Mesenchymal stem cell (in vitro differentiated cells and primary cell): ENCODE results near the gene GRK6.

Experiments
- DNase-seq: peaks from one replicate; pipeline ENCODE4 v3.0.0-alpha.2; 2013
- H2AFZ ChIP-seq: one replicate; pipeline ENCODE4 v1.6.1; 2013; ENCODE audit warnings: low read depth, mild to moderate bottlenecking, control low read depth, inconsistent platforms, low read length, moderate library complexity
- H2AK5ac ChIP-seq: 2 replicates; pipeline ENCODE4 v1.6.1; 2013; ENCODE audit warnings: low read length, moderate library complexity, mild to moderate bottlenecking, inconsistent platforms; ENCODE audit not compliant: severe bottlenecking
- H2BK120ac ChIP-seq: one replicate; pipeline ENCODE4 v1.6.1; 2013; ENCODE audit warnings: low read depth, mild to moderate bottlenecking, inconsistent platforms, low read length, moderate library complexity
- H2BK12ac ChIP-seq, 2 experiments: one replicate each; pipeline ENCODE4 v1.6.1; 2013; ENCODE audit warnings: inconsistent platforms in 2 of 2, low read length in 2 of 2, mild to moderate bottlenecking in 2 of 2, moderate library complexity in 2 of 2, control low read depth in 1 of 2
- H2BK15ac ChIP-seq: one replicate; pipeline ENCODE4 v1.6.1; 2013; ENCODE audit warnings: mild to moderate bottlenecking, low read depth, inconsistent platforms; ENCODE audit not compliant: poor library complexity, severe bottlenecking
- H2BK5ac ChIP-seq: 2 replicates; pipeline ENCODE4 v1.6.1; 2013; ENCODE audit warnings: low read depth, mild to moderate bottlenecking, low read length, control low read depth, inconsistent platforms; ENCODE audit not compliant: poor library complexity, severe bottlenecking
- H3K14ac ChIP-seq, 2 experiments: one replicate each; pipeline ENCODE4 v1.6.1; 2013; ENCODE audit warnings: inconsistent platforms in 2 of 2, low read length in 2 of 2, control low read depth in 1 of 2, mild to moderate bottlenecking in 1 of 2, moderate library complexity in 1 of 2
- H3K18ac ChIP-seq, 2 experiments: one replicate each; pipeline ENCODE4 v1.6.1; 2013; ENCODE audit warnings: inconsistent platforms in 2 of 2, low read length in 2 of 2, control low read depth in 1 of 2, low read depth in 1 of 2, mild to moderate bottlenecking in 1 of 2
- H3K23ac ChIP-seq, 2 experiments: one replicate each; pipeline ENCODE4 v1.6.1; 2013; ENCODE audit warnings: inconsistent platforms in 2 of 2, low read length in 2 of 2, mild to moderate bottlenecking in 2 of 2, moderate library complexity in 2 of 2, control low read depth in 1 of 2
- H3K27ac ChIP-seq: 2 replicates; pipeline ENCODE4 v1.5.1; 2013; ENCODE audit warnings: mild to moderate bottlenecking, moderate library complexity, low read length, control low read depth, inconsistent platforms; ENCODE audit not compliant: poor library complexity, severe bottlenecking
- H3K27me3 ChIP-seq, 2 experiments: 2 replicates each; pipeline versions ENCODE4 v1.6.1 to v1.7.0; 2013; ENCODE audit warnings: low read length in 2 of 2, mild to moderate bottlenecking in 2 of 2, moderate library complexity in 2 of 2, control low read depth in 1 of 2, inconsistent platforms in 1 of 2; ENCODE audit not compliant: control insufficient read depth in 1 of 2, insufficient read depth in 1 of 2
- H3K36me3 ChIP-seq, 2 experiments: 2 replicates each; pipeline versions ENCODE4 v1.6.1 to v1.7.0; 2013; ENCODE audit warnings: low read length in 2 of 2, control low read depth in 1 of 2, inconsistent platforms in 1 of 2, low read depth in 1 of 2, mild to moderate bottlenecking in 1 of 2; ENCODE audit not compliant: insufficient read depth in 2 of 2, control insufficient read depth in 1 of 2
- H3K4ac ChIP-seq, 2 experiments: one replicate each; pipeline ENCODE4 v1.6.1; 2013; ENCODE audit warnings: inconsistent platforms in 2 of 2, low read length in 2 of 2, mild to moderate bottlenecking in 2 of 2, moderate library complexity in 2 of 2, control low read depth in 1 of 2, low read depth in 1 of 2
- H3K4me1 ChIP-seq: 2 replicates; pipeline ENCODE4 v1.6.1; 2013; ENCODE audit warnings: low read depth, low read length, control low read depth; ENCODE audit not compliant: control insufficient read depth, insufficient read depth
- H3K4me2 ChIP-seq: 2 replicates; pipeline ENCODE4 v1.6.1; 2013; ENCODE audit warnings: low read length, mild to moderate bottlenecking, inconsistent platforms; ENCODE audit not compliant: poor library complexity, severe bottlenecking
- H3K4me3 ChIP-seq, 2 experiments: 2 replicates each; pipeline versions ENCODE4 v1.5.1 to v1.7.0; 2013; ENCODE audit warnings: low read length in 2 of 2, mild to moderate bottlenecking in 2 of 2, control low read depth in 1 of 2, low read depth in 1 of 2; ENCODE audit not compliant: insufficient read depth in 1 of 2
- H3K79me1 ChIP-seq: replicated peaks from 2 replicates; pipeline ENCODE4 v1.6.1; 2013; ENCODE audit warnings: mild to moderate bottlenecking, control low read depth, low read length, inconsistent platforms; ENCODE audit not compliant: poor library complexity, severe bottlenecking
- H3K9ac ChIP-seq: 2 replicates; pipeline ENCODE4 v1.7.0; 2013; ENCODE audit warnings: mild to moderate bottlenecking, low read length, moderate library complexity
- H3K9me3 ChIP-seq: 2 replicates; pipeline ENCODE4 v1.7.0; 2013; ENCODE audit warnings: mild to moderate bottlenecking, low read length; ENCODE audit not compliant: control insufficient read depth
- H4K8ac ChIP-seq: one replicate; pipeline ENCODE4 v1.6.1; 2013; ENCODE audit warnings: inconsistent platforms, mild to moderate bottlenecking, low read length, moderate library complexity
- H4K91ac ChIP-seq: one replicate; pipeline ENCODE4 v1.6.1; 2013; ENCODE audit warnings: mild to moderate bottlenecking, low read length, inconsistent platforms
- WGBS: methylation state at CpG from one replicate; pipeline ENCODE4 v1.1.7; 2013; ENCODE audit warnings: mixed read lengths; 5-methylcytosine and 5-hydroxymethylcytosine counted together

Gene GRK6

DNA sequence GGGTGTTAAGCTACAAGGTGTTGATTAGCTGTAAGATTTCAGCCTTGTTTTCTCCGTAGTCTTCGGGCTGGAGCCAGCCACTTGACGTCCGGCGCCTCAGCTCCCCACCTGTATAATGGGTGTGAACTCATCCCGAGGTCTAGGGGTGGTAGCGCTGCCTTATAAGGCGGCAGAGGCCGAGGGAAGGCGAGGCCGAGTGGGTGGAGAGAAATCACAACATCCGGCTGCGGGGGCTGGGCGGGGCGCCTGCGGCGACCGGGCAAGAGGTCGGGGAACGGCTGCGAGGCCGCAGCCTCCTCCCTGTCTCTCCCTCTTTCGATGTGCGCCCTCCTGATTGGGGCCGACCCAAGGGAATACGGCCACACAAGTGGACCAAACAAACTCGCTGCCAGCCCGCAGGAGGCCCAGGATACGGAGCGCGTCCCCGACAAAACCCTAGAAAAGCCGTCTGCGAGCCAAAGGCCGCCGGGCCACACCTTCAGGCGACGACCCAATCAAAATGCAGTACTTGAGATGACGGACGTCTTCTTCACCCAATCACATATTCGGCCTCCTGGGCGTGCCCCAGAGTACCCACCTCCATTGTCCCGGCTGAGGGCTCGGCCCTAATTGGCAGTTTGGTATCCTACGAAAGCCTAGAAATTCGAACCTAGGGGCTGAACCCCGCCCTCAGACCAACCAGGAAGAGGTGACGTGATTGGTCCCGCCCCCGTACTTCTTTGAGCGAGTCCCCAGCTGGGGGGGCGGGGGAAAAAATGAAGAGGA, 493 bp upstream of the GRK6 start:
- peak overlapping the region; percentile 86 for H4K91ac ChIP-seq
- peak overlapping the region; percentile 91 for H3K9ac ChIP-seq
- peaks cover 30% of the 10 kb centered on the region for H3K79me1 ChIP-seq
- 1% methylated on average over 48 of the region's 52 CpGs for WGBS
- peak overlapping the region; percentile 86 to 94 for H3K18ac ChIP-seq
- H2BK15ac ChIP-seq: peak overlapping the region; percentile 98
- peak overlapping the region; percentile 76 for H3K4me2 ChIP-seq
- peak overlapping the region; percentile 58 for H2AK5ac ChIP-seq
- H3K14ac ChIP-seq: peak overlapping the region in 1 of 2 experiments; percentile 35
- peak overlapping the region; percentile 40 for H2BK5ac ChIP-seq
- H3K36me3 ChIP-seq: peaks cover 5 to 13% of the 10 kb centered on the region in 2 experiments
- peak; percentile 100 for DNase-seq
- H2BK12ac ChIP-seq: no peak overlapping the region
- peak overlapping the region; percentile 95 for H4K8ac ChIP-seq
- H3K27ac ChIP-seq: peak overlapping the region; percentile 95
- peak overlapping the region; percentile 71 for H2BK120ac ChIP-seq
- H2AFZ ChIP-seq: peak overlapping the region; percentile 23
- H3K4ac ChIP-seq: peak overlapping the region; percentile 68 to 71
- no peak overlapping the region for H3K23ac ChIP-seq
- no peaks in the 10 kb centered on the region for H3K9me3 ChIP-seq
- H3K27me3 ChIP-seq: no peaks in the 10 kb centered on the region
- H3K4me1 ChIP-seq: peaks cover 23% of the 10 kb centered on the region
- peak overlapping the region; percentile 70 to 82 for H3K4me3 ChIP-seq

DNA sequence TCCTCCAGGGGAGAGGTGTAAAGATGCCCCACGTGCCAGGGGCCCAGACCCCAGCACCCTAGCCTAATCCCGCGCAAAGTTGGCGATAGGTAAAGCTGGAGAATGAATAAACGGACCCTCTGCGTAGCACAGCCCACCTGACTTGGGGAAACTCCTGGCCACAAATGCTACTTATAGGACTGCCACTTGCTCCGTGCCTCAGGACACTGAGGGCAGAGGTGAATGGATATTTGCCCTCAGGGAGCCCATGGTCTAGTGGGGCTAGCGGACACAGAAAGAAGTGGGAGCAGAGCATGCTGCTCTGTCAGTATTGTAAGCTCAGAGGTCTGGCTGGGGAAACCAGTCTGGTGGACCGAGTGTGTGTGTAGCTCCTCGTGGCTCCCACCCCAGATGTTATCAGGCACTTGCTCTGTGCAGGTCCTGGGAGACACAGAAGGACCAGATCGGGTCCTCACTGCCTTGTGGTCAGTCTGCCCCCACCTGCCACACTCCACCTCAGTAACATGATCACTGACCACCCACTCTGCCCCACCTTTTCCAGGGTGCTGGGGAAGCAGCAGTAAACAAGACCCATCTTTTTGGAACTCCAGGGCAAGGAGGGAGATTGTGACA, 841 bp downstream of the GRK6 start:
- Histone ChIP-seq H4K8ac (no peak overlapping the region), H3K9ac (peak overlapping the region; percentile 93), H3K9me3 (no peaks in the 10 kb centered on the region), H2BK5ac (no peak overlapping the region), H2BK15ac (peak overlapping the region; percentile 98), H3K4me3 (peak overlapping the region; percentile 79 to 90), H3K27me3 (no peaks in the 10 kb centered on the region), H3K14ac (peak overlapping the region in 1 of 2 experiments; percentile 53), H3K27ac (no peak overlapping the region), H3K4ac (peak overlapping the region; percentile 43 to 77), H3K18ac (peak overlapping the region; percentile 86 to 97), H3K79me1 (peaks cover 39% of the 10 kb centered on the region), H3K23ac (peak overlapping the region in 1 of 2 experiments; percentile 27), H3K4me1 (peaks cover 23% of the 10 kb centered on the region), H3K36me3 (peaks cover 13 to 27% of the 10 kb centered on the region in 2 experiments), H2AFZ (peak overlapping the region; percentile 67), H2BK120ac (peak overlapping the region; percentile 57), H2AK5ac (peak overlapping the region; percentile 65), H2BK12ac (peak overlapping the region in 1 of 2 experiments; percentile 56), H3K4me2 (peak overlapping the region; percentile 88), H4K91ac (no peak overlapping the region)
- DNase-seq: peak; percentile 33
- 26% methylated on average over 11 of the region's 11 CpGs for WGBS

DNA sequence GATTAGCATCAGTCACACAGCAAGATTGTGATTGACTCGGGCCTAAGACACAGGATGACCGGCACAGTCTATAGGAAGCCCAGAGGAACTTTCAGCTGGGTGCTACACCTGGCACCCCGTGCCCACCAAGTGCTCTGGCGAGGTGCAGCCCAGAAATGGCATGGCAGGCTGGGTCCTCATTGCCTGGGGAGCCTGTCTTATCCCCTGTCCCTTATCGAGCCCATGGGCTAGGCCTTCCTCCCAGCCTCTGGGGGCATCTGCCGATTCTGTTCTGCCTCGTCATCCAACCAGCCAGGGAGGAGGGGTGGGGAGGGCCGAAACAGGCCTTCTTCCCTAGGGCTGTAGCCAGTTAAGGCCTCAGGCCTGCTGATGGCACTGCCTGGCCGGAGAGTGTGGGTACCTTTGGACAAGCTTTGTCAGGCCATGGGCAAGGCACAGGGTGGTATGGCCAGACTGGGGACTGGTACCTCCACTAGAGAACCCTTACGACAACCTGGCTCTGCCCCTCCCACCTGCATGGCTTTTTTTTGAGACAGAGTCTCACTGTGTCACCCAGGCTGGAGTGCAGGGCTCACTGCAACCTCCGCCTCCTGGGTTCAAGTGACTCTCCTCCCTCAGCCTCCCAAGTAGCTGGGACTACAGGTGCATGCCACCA, 1.6 kb downstream of the GRK6 start:
- H3K4me1 ChIP-seq: peaks cover 23% of the 10 kb centered on the region
- WGBS: 91% methylated on average over 11 of the region's 11 CpGs

More for the DNA sequence above, 1.6 kb downstream of the GRK6 start:
- Histone ChIP-seq H4K8ac (no peak overlapping the region), H2BK120ac (no peak overlapping the region), H3K14ac (no peak overlapping the region), H3K27ac (no peak overlapping the region), H3K9ac (peak overlapping the region; percentile 93), H3K4ac (no peak overlapping the region), H2BK12ac (no peak overlapping the region), H2BK15ac (peak overlapping the region; percentile 56), H2AFZ (no peak overlapping the region), H2AK5ac (no peak overlapping the region), H3K4me2 (no peak overlapping the region), H3K23ac (no peak overlapping the region), H4K91ac (no peak overlapping the region), H3K36me3 (peaks cover 20 to 34% of the 10 kb centered on the region in 2 experiments), H3K79me1 (peaks cover 39% of the 10 kb centered on the region), H3K27me3 (no peaks in the 10 kb centered on the region), H3K4me3 (peak overlapping the region in 1 of 2 experiments; percentile 90), H2BK5ac (no peak overlapping the region), H3K18ac (no peak overlapping the region), H3K9me3 (no peaks in the 10 kb centered on the region)
- DNase-seq: no peak
